K562 (cell line): ENCODE data around the gene MYOZ2. TPM values are rescaled to one million over a fixed set of nuclear protein-coding genes. Genes with fewer than 3 reads are reported as not detected.
A peak's percentile ranks its signal among the peaks of the same experiment; 100 is the strongest.

Experiments
- ATF7 ChIP-seq: fragments of 450-650 bp; IDR thresholded peaks from 2 replicates; pipeline ENCODE4 v1.7.1; 2014; ENCODE audit warnings: mild to moderate bottlenecking, moderate library complexity
- CEBPG ChIP-seq, 3 experiments: fragments of 200-800 bp in 1 of 3; sonication (Bioruptor generic) in 1 of 3; sonication (generic) in 1 of 3; formaldehyde crosslinking in 1 of 3; IDR thresholded peaks in 2 of 3; conservative IDR thresholded peaks in 1 of 3; 2 replicates each; pipeline versions ENCODE4 v1.6.1 to v1.8.0; 2016 to 2022; ENCODE audit warnings: missing compliant biosample characterization in 2 of 3, missing genetic modification characterization in 2 of 3, mild to moderate bottlenecking in 1 of 3, missing genetic modification reagents in 1 of 3
- DACH1 ChIP-seq: fragments of 450-650 bp; IDR thresholded peaks from 2 replicates; pipeline ENCODE4 v1.6.1; 2018; ENCODE audit not compliant: partially characterized antibody
- HDAC2 ChIP-seq: fragments of 450-650 bp; IDR thresholded peaks from 2 replicates; pipeline ENCODE4 v1.6.1; 2016; ENCODE audit warnings: mild to moderate bottlenecking
- ILK ChIP-seq: fragments of 450-650 bp; IDR thresholded peaks from 2 replicates; pipeline ENCODE4 v1.6.1; 2016; ENCODE audit warnings: missing genetic modification characterization, low read depth, mild to moderate bottlenecking, missing compliant biosample characterization, moderate library complexity, borderline replicate concordance
- L3MBTL2 ChIP-seq: fragments of 450-650 bp; IDR thresholded peaks from 2 replicates; pipeline ENCODE4 v1.6.1; 2016; ENCODE audit warnings: mild to moderate bottlenecking, moderate library complexity
- PML ChIP-seq: IDR thresholded peaks from 2 replicates; pipeline ENCODE4 v1.6.1; 2012; ENCODE audit warnings: low read length, inconsistent platforms
- SMARCA4 ChIP-seq: fragments of 450-650 bp; IDR thresholded peaks from 2 replicates; pipeline ENCODE4 v1.6.1; 2016
- TAF9B ChIP-seq: fragments of 450-650 bp; IDR thresholded peaks from 2 replicates; pipeline ENCODE4 v1.6.1; 2018; ENCODE audit warnings: mild to moderate bottlenecking; ENCODE audit not compliant: partially characterized antibody
- TCFL5 ChIP-seq: fragments of 250-450 bp; sonication (Bioruptor Pico); conservative IDR thresholded peaks from 2 replicates; pipeline ENCODE4 v1.6.1; 2021; ENCODE audit warnings: mild to moderate bottlenecking, moderate library complexity, matching md5 sums
- U2AF2 ChIP-seq: fragments of 200-400 bp; formaldehyde crosslinking; optimal IDR thresholded peaks from 2 replicates; pipeline ENCODE3; 2017; ENCODE audit warnings: low read depth, mild to moderate bottlenecking, low read length
- ZNF121 ChIP-seq: sonication (generic); formaldehyde crosslinking; conservative IDR thresholded peaks from 2 replicates; pipeline ENCODE4 v1.8.0; 2022; ENCODE audit warnings: missing genetic modification reagents
- ZNF384 ChIP-seq: IDR thresholded peaks from 2 replicates; pipeline ENCODE4 v1.6.1; 2012; ENCODE audit warnings: low read depth, low read length, improper control_type of control experiment
- ZNF445 ChIP-seq: fragments of 250-450 bp; sonication (Bioruptor Pico); IDR thresholded peaks from 2 replicates; pipeline ENCODE4 v1.4.0; 2020; ENCODE audit warnings: low read depth, mild to moderate bottlenecking, moderate library complexity
- polyA plus RNA-seq, 8 experiments: library from polyadenylated mRNA; depleted of rRNA in 4 of 8; stranded (reverse) in 5 of 8; unstranded in 3 of 8; fragments of >200 nt; fragmentation: Nextera tagmentation in 2 of 8; fragmentation: Illumina TruSeq in 1 of 8; extraction: Ambion mirVana in 2 of 8; extraction: Trizol in 1 of 8; gene quantifications; 2 replicates each; pipeline versions ENCODE4 v1.2.1 to v1.2.3, GENCODE V29; 2011 to 2014; ENCODE audit warnings: inconsistent platforms in 1 of 8, missing spikeins in 1 of 8
- total RNA-seq, 7 experiments: library from RNA; depleted of rRNA in 6 of 7; stranded (reverse); fragments of >200 nt in 6 of 7; fragmentation: Illumina TruSeq in 2 of 7; extraction: Trizol in 2 of 7; gene quantifications; 2 replicates each; pipeline versions ENCODE4 v1.2.1 to v1.2.3, GENCODE V29; 2011 to 2021; ENCODE audit warnings: low replicate concordance in 1 of 7
- TF ChIP-seq, protein P1 (sequence below): fragments of 250-450 bp; sonication (Bioruptor Pico); IDR thresholded peaks from 2 replicates; pipeline ENCODE4 v1.4.0; 2020; ENCODE audit warnings: mild to moderate bottlenecking
- TF ChIP-seq, protein P2 (sequence below): fragments of 250-450 bp; sonication (Bioruptor Pico); IDR thresholded peaks from 2 replicates; pipeline ENCODE4 v1.5.0; 2022; ENCODE audit warnings: mild to moderate bottlenecking
- TF ChIP-seq, protein P3 (sequence below), 2 experiments: fragments of 450-650 bp; IDR thresholded peaks; 2 replicates each; pipeline ENCODE4 v1.6.1; 2016; ENCODE audit warnings: mild to moderate bottlenecking in 2 of 2, borderline replicate concordance in 1 of 2, low read depth in 1 of 2, moderate library complexity in 1 of 2

Gene MYOZ2
- total and polyA plus RNA-seq, 9 of the 15 experiments (the other 6 are each of a cell fraction or from before 2014, with no cell fraction given), result not detected

DNA sequence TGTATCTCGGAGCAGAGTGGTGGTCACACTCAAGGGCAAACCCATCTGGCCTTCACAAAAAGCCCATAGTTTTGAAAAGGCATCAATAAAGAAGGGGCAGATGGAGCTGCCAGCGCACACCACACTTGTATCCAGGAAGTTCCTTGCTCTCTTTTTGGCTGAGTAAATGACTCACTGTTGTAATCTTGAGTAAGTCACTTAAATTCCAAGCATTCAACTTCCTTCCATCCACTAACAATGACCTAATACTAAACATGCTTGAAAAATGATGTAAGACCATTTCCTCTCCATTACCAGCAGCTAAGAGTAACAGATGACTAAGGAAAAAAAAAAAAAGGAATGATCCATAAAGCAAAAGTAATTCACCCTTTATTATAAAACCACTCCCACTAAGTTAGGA, 32.4 kb upstream of the MYOZ2 start (continued):
- TF ChIP-seq PML (no peak), ZNF384 (0 out of 2 replicates have a peak, but pooled peaks have one; percentile 24), CEBPG (CRISPR knock-in tag; IDR thresholded peaks at IDR 0.05) (no peak), CEBPG (tag; conservative IDR thresholded peaks at IDR 0.05 in 1 of 2, IDR thresholded peaks at IDR 0.05 in 1 of 2) (peak in 1 of 2 experiments; percentile 96; a peak in 2 of 4 replicates), ZNF445 (CRISPR knock-in tag) (no peak), HDAC2 (no peak), DACH1 (no peak), ILK (no peak), SMARCA4 (peak; percentile 16; the same call in 1 of the 2 replicates), L3MBTL2 (peak; percentile 29; the same call in 1 of the 2 replicates), ATF7 (peak; percentile 87), U2AF2 (no peak), TCFL5 (CRISPR knock-in tag) (no peak), TAF9B (no peak), ZNF121 (CRISPR knock-in tag) (no peak)
- TF ChIP-seq, protein P1, sequence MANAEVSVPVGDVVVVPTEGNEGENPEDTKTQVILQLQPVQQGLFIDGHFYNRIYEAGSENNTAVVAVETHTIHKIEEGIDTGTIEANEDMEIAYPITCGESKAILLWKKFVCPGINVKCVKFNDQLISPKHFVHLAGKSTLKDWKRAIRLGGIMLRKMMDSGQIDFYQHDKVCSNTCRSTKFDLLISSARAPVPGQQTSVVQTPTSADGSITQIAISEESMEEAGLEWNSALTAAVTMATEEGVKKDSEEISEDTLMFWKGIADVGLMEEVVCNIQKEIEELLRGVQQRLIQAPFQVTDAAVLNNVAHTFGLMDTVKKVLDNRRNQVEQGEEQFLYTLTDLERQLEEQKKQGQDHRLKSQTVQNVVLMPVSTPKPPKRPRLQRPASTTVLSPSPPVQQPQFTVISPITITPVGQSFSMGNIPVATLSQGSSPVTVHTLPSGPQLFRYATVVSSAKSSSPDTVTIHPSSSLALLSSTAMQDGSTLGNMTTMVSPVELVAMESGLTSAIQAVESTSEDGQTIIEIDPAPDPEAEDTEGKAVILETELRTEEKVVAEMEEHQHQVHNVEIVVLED (CRISPR knock-in tag), result no peak
- TF ChIP-seq, protein P2, sequence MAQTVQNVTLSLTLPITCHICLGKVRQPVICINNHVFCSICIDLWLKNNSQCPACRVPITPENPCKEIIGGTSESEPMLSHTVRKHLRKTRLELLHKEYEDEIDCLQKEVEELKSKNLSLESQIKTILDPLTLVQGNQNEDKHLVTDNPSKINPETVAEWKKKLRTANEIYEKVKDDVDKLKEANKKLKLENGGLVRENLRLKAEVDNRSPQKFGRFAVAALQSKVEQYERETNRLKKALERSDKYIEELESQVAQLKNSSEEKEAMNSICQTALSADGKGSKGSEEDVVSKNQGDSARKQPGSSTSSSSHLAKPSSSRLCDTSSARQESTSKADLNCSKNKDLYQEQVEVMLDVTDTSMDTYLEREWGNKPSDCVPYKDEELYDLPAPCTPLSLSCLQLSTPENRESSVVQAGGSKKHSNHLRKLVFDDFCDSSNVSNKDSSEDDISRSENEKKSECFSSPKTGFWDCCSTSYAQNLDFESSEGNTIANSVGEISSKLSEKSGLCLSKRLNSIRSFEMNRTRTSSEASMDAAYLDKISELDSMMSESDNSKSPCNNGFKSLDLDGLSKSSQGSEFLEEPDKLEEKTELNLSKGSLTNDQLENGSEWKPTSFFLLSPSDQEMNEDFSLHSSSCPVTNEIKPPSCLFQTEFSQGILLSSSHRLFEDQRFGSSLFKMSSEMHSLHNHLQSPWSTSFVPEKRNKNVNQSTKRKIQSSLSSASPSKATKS (CRISPR knock-in tag), result no peak
- TF ChIP-seq, protein P3, sequence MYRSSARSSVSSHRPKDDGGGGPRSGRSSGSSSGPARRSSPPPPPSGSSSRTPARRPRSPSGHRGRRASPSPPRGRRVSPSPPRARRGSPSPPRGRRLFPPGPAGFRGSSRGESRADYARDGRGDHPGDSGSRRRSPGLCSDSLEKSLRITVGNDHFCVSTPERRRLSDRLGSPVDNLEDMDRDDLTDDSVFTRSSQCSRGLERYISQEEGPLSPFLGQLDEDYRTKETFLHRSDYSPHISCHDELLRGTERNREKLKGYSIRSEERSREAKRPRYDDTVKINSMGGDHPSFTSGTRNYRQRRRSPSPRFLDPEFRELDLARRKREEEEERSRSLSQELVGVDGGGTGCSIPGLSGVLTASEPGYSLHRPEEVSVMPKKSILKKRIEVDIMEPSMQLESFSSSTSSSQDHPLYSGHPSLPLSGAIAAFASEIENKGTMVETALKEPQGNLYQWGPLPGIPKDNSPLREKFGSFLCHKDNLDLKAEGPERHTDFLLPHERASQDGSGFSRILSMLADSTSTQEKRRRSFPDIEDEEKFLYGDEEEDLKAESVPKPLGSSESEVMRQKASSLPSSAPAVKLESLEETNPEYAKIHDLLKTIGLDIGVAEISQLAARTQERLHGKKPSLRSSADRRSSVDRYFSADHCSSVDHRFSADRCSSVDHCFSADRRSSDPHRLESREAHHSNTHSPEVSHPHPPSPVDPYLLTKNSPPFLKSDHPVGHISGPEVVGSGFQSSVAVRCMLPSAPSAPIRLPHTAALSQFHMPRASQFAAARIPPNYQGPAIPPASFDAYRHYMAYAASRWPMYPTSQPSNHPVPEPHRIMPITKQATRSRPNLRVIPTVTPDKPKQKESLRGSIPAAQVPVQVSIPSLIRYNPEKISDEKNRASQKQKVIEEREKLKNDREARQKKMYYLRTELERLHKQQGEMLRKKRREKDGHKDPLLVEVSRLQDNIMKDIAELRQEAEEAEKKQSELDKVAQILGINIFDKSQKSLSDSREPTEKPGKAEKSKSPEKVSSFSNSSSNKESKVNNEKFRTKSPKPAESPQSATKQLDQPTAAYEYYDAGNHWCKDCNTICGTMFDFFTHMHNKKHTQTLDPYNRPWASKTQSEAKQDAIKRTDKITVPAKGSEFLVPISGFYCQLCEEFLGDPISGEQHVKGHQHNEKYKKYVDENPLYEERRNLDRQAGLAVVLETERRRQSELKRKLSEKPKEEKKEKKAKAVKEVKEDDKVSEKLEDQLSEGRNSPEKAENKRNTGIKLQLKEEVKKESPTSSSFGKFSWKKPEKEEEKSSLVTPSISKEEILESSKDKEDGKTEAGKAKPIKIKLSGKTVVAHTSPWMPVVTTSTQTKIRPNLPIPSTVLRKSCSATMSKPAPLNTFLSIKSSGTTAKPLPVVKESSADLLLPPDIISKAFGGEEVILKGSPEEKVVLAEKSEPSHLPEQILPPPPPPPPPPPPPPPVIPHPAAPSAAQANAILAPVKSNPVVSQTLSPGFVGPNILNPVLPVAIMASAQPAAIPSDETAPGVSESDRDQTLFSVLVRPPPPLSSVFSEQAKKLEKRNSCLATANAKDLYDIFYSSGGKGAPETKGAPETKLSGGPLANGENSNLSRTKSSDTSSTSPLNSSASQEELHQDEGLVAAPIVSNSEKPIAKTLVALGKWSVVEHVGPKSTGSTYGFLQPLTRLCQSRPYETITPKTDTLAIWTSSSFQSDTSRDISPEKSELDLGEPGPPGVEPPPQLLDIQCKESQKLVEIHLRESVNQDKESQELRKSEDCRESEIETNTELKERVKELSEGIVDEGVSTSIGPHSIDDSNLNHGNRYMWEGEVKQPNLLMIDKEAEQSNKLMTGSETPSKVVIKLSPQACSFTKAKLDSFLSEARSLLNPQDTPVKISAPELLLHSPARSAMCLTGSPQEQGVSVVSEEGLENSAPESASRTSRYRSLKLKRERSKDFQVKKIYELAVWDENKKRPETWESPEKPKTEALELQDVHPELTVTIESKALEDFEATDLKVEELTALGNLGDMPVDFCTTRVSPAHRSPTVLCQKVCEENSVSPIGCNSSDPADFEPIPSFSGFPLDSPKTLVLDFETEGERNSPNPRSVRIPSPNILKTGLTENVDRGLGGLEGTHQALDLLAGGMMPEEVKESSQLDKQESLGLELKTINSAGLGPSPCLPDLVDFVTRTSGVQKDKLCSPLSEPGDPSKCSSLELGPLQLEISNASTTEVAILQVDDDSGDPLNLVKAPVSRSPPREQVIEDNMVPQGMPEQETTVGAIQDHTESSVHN (IDR thresholded peaks at IDR 0.05; ENCODE audit: borderline replicate concordance in 1 of 2, low read depth in 1 of 2), result peak in 1 of 2 experiments; percentile 77; a peak in 2 of 4 replicates
